ENCODE data around the gene RASSF7.
"Not testable (repeated sequence)": the region's sequence is repeated elsewhere in the genome, so short reads cannot be mapped to it uniquely, and the experiment has no call there.

GRCh38 chr11:516918-517685, 43.7 kb upstream of the RASSF7 start:
- TF ChIP-seq CTCF (IDR thresholded peaks at IDR 0.05); EZH2 (IDR thresholded peaks at IDR 0.05; ENCODE audit: borderline replicate concordance, insufficient read depth, low read depth, low read length, poor library complexity, severe bottlenecking): not testable (repeated sequence)

All from B cell (primary cell).